Endothelial cell of umbilical vein (primary cell): ENCODE data around the gene IER3. TPM values are rescaled to one million over a fixed set of nuclear protein-coding genes. Genes with fewer than 3 reads are reported as not detected.

Experiments
- BruUV-seq: library from RNA; stranded (reverse); fragments of 400-500 nt; replicated peaks from 2 replicates; lab custom pipeline; 2021; lab: Mats Ljungman, UMichigan
- CTCF ChIA-PET: fragments of 300-600, 350-600 bp; sonication (Branson Sonifier 250); formaldehyde crosslinking; loops from one replicate; lab custom pipeline; 2021; ENCODE audit warnings: antibody characterized with exemption, inconsistent platforms; lab: Charles Lee
- POLR2A ChIA-PET: fragments of 300-600, 350-600 bp; sonication (Branson Sonifier 250); formaldehyde crosslinking; loops from one replicate; lab custom pipeline; 2021; ENCODE audit warnings: antibody characterized with exemption, inconsistent platforms; lab: Charles Lee
- DNase-seq: peaks from one replicate; pipeline ENCODE4 v3.0.0-alpha.2; 2011; ENCODE audit warnings: low read depth, low spot score
- FAIRE-seq: peaks from 2 replicates; lab custom pipeline; 2011; peaks lifted over from hg19 to GRCh38; lab: Jason Lieb, UNC
- H2AFZ ChIP-seq: 2 replicates; pipeline ENCODE4 v1.6.0; 2012; ENCODE audit warnings: low read depth, low read length, control low read depth, inconsistent platforms
- H3K27ac ChIP-seq: 2 replicates; pipeline ENCODE4 v1.5.1; 2011; ENCODE audit warnings: low read depth, mild to moderate bottlenecking, control low read depth, low read length, moderate library complexity; ENCODE audit not compliant: insufficient read depth
- H3K27me3 ChIP-seq, 2 experiments: 2 replicates each; pipeline versions ENCODE4 v1.6.0 to v1.6.1; 2011; ENCODE audit warnings: low read length in 2 of 2, mixed read lengths in 1 of 2; ENCODE audit not compliant: control insufficient read depth in 2 of 2, insufficient read depth in 2 of 2
- H3K36me3 ChIP-seq, 2 experiments: 2 replicates in 1 of 2; 3 replicates in 1 of 2; pipeline ENCODE4 v1.5.1; 2011; ENCODE audit warnings: low read length in 2 of 2, mild to moderate bottlenecking in 1 of 2, moderate library complexity in 1 of 2; ENCODE audit not compliant: control insufficient read depth in 2 of 2, insufficient read depth in 2 of 2; ENCODE audit errors: extremely low read depth in 1 of 2
- H3K4me1 ChIP-seq: 3 replicates; pipeline ENCODE4 v1.5.1; 2011; ENCODE audit warnings: mild to moderate bottlenecking, low read length; ENCODE audit not compliant: control insufficient read depth, insufficient read depth; ENCODE audit errors: extremely low read depth
- H3K4me2 ChIP-seq: 2 replicates; pipeline ENCODE4 v1.6.1; 2011; ENCODE audit warnings: low read length, control low read depth, mixed read lengths; ENCODE audit not compliant: insufficient read depth
- H3K4me3 ChIP-seq, 3 experiments: fragments of 200-600 bp in 1 of 3; sonication (generic), shearing (Covaris generic) in 1 of 3; replicated peaks in 1 of 3; 2 replicates each; pipeline ENCODE4 v1.5.1; 2011 to 2016; ENCODE audit warnings: control low read depth in 3 of 3, low read length in 3 of 3, mild to moderate bottlenecking in 2 of 3, inconsistent platforms in 1 of 3, low read depth in 1 of 3, moderate library complexity in 1 of 3; ENCODE audit not compliant: insufficient read depth in 1 of 3
- H3K79me2 ChIP-seq: 2 replicates; pipeline ENCODE4 v1.6.0; 2012; ENCODE audit warnings: low read length, inconsistent platforms; ENCODE audit not compliant: control insufficient read depth, insufficient read depth
- H3K9ac ChIP-seq: replicated peaks from 2 replicates; pipeline ENCODE3; 2011; ENCODE audit warnings: low read length, control low read depth; ENCODE audit not compliant: insufficient read depth; ENCODE audit errors: extremely low read depth
- H3K9me1 ChIP-seq: replicated peaks from 3 replicates; pipeline ENCODE4 v1.6.0; 2011; ENCODE audit warnings: mild to moderate bottlenecking, low read length; ENCODE audit not compliant: control insufficient read depth, insufficient read depth; ENCODE audit errors: extremely low read depth
- H3K9me3 ChIP-seq: replicated peaks from 2 replicates; pipeline ENCODE4 v1.5.1; 2012; ENCODE audit warnings: low read length, inconsistent platforms; ENCODE audit not compliant: control insufficient read depth, insufficient read depth
- H4K20me1 ChIP-seq: replicated peaks from 2 replicates; pipeline ENCODE3; 2011; ENCODE audit warnings: mild to moderate bottlenecking, low read length; ENCODE audit not compliant: control insufficient read depth, insufficient read depth; ENCODE audit errors: extremely low read depth
- EZH2 ChIP-seq: IDR thresholded peaks from 2 replicates; pipeline ENCODE4 v1.6.1; 2012; ENCODE audit warnings: borderline replicate concordance, low read depth, mild to moderate bottlenecking, moderate library complexity, low read length, inconsistent platforms; ENCODE audit not compliant: severe bottlenecking
- FOS ChIP-seq: IDR thresholded peaks from 2 replicates; pipeline ENCODE4 v1.6.1; 2011; ENCODE audit warnings: mild to moderate bottlenecking, low read length, moderate library complexity, borderline replicate concordance; ENCODE audit not compliant: insufficient read depth
- GATA2 ChIP-seq: IDR thresholded peaks from 2 replicates; pipeline ENCODE4 v1.7.0; 2011; ENCODE audit warnings: low read depth, mild to moderate bottlenecking, moderate library complexity, mixed read lengths, low read length; ENCODE audit not compliant: insufficient read length, insufficient read depth
- JUN ChIP-seq: IDR thresholded peaks from 2 replicates; pipeline ENCODE4 v1.6.1; 2011; ENCODE audit warnings: borderline replicate concordance, low read depth; ENCODE audit not compliant: insufficient read length, insufficient read depth
- MYC ChIP-seq: IDR thresholded peaks from one replicate; pipeline ENCODE4 v1.6.1; 2011; ENCODE audit warnings: mild to moderate bottlenecking, low read depth, low read length
- POLR2A ChIP-seq: IDR thresholded peaks from 2 replicates; pipeline ENCODE4 v1.6.1; 2012; ENCODE audit warnings: low read depth, mild to moderate bottlenecking, control low read depth, low read length
- POLR2AphosphoS5 ChIP-seq: IDR thresholded peaks from 2 replicates; pipeline ENCODE4 v1.6.1; 2012; ENCODE audit warnings: low read depth, mild to moderate bottlenecking, control low read depth, low read length, moderate library complexity; ENCODE audit not compliant: insufficient read depth
- dilution Hi-C: fragments of 300-500 bp; cut with MboI; formaldehyde crosslinking; loops from one replicate; pipeline ENCODE4 v1.15.0; 2019; ENCODE audit warnings: low sequenced_read_pairs; ENCODE audit not compliant: extremely low pct_ligation_motif_present
- intact Hi-C: fragments of 100-400 bp; cut with micrococcal nuclease; formaldehyde crosslinking; loops from one replicate; pipeline ENCODE4 v1.10.0; 2022
- polyA plus RNA-seq, 4 experiments: library from polyadenylated mRNA; depleted of rRNA in 3 of 4; stranded (reverse) in 3 of 4; unstranded in 1 of 4; fragments of >200 nt; gene quantifications; 2 replicates each; pipeline versions ENCODE4 v1.2.1 to v1.2.3, GENCODE V29; 2011 to 2012; ENCODE audit warnings: missing spikeins in 1 of 4
- total RNA-seq: library from RNA; stranded (reverse); gene quantifications from 2 replicates; pipeline ENCODE4 v1.2.3, GENCODE V29; 2021
- TF ChIP-seq, protein P1 (sequence below), 2 donors: IDR thresholded peaks; 1 replicate in 1 of 2; 2 replicates in 1 of 2; pipeline ENCODE4 v1.5.1; 2011; ENCODE audit warnings: low read length in 2 of 2, mild to moderate bottlenecking in 2 of 2, moderate library complexity in 2 of 2, control low read depth in 1 of 2, inconsistent platforms in 1 of 2, low read depth in 1 of 2; ENCODE audit not compliant: insufficient read depth in 1 of 2; ENCODE audit errors: extremely low read depth in 1 of 2
- TF ChIP-seq, protein P2 (sequence below): IDR thresholded peaks from 2 replicates; pipeline ENCODE4 v1.6.1; 2011; ENCODE audit not compliant: insufficient read depth, insufficient read length

Gene IER3
- total and polyA plus RNA-seq, 2 donors (not counting 3 experiments of a cell fraction or from before 2014, with no cell fraction given), result 170 to 468 TPM

DNA sequence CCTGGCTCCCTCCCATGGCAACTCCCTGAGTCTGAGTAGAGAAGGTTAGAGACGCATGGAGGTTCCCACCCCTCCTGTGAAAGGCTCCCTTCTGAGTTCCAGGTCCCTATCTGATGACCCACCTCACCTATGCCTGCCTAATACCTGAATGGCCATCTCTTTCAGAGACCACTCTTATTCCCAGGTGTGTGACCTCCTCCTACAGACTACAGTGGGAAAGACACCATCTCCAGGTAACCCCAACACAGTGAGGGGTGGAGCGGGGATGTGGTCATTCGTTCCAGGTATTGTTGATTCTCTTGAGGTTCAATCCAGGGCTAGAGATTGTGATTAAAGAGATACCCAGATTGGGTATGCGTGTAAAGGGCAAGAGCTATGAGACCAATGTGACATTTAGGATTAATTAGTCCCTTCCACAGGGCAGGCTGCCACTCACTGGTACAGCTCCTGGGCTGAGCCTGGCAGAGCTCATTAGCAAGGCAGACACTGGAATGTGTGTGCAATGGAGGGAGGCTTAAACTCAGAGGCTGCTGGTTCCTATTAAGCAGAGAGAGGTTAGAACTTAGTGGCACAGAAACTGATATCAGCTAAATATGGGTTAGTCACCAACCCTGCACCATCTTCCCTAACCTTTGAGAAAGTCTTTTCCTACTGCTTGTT lies 46.5 kb upstream of the IER3 start:
- no peak overlapping the region for H2AFZ ChIP-seq
- CTCF ChIA-PET, result no interaction called here
- no peaks in the 10 kb centered on the region for H3K79me2 ChIP-seq
- no peaks in the 10 kb centered on the region for H3K27me3 ChIP-seq
- H3K4me1 ChIP-seq, result peaks cover 7% of the 10 kb centered on the region
- no peaks in the 10 kb centered on the region for H3K9me1 ChIP-seq
- no peak for TF ChIP-seq MYC
- no peak for TF ChIP-seq EZH2
- no peak for TF ChIP-seq FOS
- TF ChIP-seq, protein P1, sequence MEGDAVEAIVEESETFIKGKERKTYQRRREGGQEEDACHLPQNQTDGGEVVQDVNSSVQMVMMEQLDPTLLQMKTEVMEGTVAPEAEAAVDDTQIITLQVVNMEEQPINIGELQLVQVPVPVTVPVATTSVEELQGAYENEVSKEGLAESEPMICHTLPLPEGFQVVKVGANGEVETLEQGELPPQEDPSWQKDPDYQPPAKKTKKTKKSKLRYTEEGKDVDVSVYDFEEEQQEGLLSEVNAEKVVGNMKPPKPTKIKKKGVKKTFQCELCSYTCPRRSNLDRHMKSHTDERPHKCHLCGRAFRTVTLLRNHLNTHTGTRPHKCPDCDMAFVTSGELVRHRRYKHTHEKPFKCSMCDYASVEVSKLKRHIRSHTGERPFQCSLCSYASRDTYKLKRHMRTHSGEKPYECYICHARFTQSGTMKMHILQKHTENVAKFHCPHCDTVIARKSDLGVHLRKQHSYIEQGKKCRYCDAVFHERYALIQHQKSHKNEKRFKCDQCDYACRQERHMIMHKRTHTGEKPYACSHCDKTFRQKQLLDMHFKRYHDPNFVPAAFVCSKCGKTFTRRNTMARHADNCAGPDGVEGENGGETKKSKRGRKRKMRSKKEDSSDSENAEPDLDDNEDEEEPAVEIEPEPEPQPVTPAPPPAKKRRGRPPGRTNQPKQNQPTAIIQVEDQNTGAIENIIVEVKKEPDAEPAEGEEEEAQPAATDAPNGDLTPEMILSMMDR (IDR thresholded peaks at IDR 0.05; ENCODE audit: extremely low read depth in 1 of 2, insufficient read depth in 1 of 2, low read depth in 1 of 2, low read length in 2 of 2), result no peak
- no peak for TF ChIP-seq GATA2
- no peak for TF ChIP-seq POLR2AphosphoS5
- TF ChIP-seq, protein P2, sequence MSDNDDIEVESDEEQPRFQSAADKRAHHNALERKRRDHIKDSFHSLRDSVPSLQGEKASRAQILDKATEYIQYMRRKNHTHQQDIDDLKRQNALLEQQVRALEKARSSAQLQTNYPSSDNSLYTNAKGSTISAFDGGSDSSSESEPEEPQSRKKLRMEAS, result no peak
- TF ChIP-seq JUN, result no peak
- TF ChIP-seq POLR2A, result no peak
- H3K27ac ChIP-seq, result no peak overlapping the region
- BruUV-seq, result no TSS peak
- H4K20me1 ChIP-seq, result no peaks in the 10 kb centered on the region
- dilution Hi-C loops (no loop called here), intact Hi-C loops (no loop called here)
- no peaks in the 10 kb centered on the region for H3K9me3 ChIP-seq
- H3K9ac ChIP-seq, result no peak overlapping the region
- no peak overlapping the region for H3K4me3 ChIP-seq
- FAIRE-seq, result no peak
- H3K4me2 ChIP-seq, result no peak overlapping the region
- no peak for DNase-seq
- POLR2A ChIA-PET, result interaction anchor here (1.4 kb wide), 1 partner anchor 22 kb away, joined by 3 read pairs; no protein-coding TSS in a partner anchor
- no peaks in the 10 kb centered on the region for H3K36me3 ChIP-seq
